Measurements from ENCODE around the gene ADAM22.

- TF ChIP-seq CTCF (IDR thresholded peaks at IDR 0.05; ENCODE audit: low read depth, low read length): no peak
- no peak for TF ChIP-seq POLR2A (IDR thresholded peaks at IDR 0.05; ENCODE audit: extremely low read depth, insufficient read length)
- no peak for TF ChIP-seq MYC (IDR thresholded peaks at IDR 0.05; ENCODE audit: low read depth, low read length)
Observed at GRCh38 chr7:88009651-88010050, 75.6 kb downstream of the ADAM22 start.

All from NB4 (cell line).